ENCODE measurements around the gene PEA15. TPM values are rescaled to one million over a fixed set of nuclear protein-coding genes. Genes with fewer than 3 reads are reported as not detected.

PEA15 gene
- total and polyA plus RNA-seq, 9 of the 15 experiments (the other 6 are each of a cell fraction or from before 2014, with no cell fraction given): 8.2 to 175 (median 35.4) TPM

DNA sequence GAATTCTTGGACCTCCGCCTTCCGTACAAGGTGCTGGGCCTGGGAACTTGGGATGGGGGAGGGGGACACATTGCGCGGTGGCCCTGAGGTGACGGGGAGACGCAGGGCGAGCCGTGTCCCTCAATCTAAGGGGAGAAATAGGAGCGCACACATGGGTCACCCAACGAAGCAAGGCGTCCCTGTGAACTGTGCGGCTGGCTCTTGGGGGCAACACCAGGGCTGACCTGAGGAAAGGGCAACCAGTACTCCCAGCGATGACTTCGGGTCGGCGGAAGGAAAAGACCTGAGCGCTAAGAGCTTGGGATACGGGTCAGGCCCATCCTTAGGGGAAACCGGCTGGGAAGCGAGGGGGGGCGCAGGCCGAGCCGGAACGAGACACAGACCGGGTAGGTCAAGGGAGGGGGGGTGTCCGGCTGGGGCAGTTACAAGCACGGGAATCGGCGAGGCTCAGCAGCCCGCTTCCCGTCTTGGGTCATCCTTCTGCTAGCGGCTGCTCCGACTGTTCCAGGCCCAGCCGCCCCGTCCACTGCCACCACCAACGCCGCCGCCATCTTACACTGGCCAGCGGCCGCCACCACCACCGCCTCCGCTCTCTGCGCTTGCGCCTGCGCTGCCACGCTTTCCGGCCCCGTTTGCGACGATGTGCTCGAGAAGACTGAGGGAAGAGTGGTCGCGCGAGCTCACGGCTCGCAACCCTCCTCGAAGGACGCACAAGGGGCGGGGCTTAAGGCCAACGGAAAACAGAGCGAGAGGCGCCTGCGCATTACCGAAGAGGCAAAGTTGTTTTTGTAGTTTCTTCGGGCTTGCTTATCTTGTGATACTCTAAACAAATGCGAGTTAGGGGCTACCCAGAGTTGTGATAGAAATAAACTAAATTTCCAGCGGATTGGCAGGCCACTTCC, 57.0 kb downstream of the PEA15 start, which contains the start of gene DCAF8 (continued):
- no peak for TF ChIP-seq MTA1 (IDR thresholded peaks at IDR 0.05; ENCODE audit: borderline replicate concordance)
- TF ChIP-seq, protein P1, sequence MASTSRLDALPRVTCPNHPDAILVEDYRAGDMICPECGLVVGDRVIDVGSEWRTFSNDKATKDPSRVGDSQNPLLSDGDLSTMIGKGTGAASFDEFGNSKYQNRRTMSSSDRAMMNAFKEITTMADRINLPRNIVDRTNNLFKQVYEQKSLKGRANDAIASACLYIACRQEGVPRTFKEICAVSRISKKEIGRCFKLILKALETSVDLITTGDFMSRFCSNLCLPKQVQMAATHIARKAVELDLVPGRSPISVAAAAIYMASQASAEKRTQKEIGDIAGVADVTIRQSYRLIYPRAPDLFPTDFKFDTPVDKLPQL (IDR thresholded peaks at IDR 0.05; ENCODE audit: extremely low read depth, insufficient read length): no peak
- no peak for TF ChIP-seq SRSF3 (IDR thresholded peaks at IDR 0.05; ENCODE audit: insufficient read depth, low read length)
- TF ChIP-seq, protein P2, sequence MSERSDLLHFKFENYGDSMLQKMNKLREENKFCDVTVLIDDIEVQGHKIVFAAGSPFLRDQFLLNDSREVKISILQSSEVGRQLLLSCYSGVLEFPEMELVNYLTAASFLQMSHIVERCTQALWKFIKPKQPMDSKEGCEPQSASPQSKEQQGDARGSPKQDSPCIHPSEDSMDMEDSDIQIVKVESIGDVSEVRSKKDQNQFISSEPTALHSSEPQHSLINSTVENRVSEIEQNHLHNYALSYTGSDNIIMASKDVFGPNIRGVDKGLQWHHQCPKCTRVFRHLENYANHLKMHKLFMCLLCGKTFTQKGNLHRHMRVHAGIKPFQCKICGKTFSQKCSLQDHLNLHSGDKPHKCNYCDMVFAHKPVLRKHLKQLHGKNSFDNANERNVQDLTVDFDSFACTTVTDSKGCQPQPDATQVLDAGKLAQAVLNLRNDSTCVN (CRISPR knock-in tag; IDR thresholded peaks at IDR 0.05): peak; percentile 46; the same call in 1 of the 2 replicates
- TF ChIP-seq FOXJ2 (tag; IDR thresholded peaks at IDR 0.05): peak; percentile 73; the same call in 1 of the 2 replicates
- TF ChIP-seq HLTF (IDR thresholded peaks at IDR 0.05): peak; percentile 80; the same call in 1 of the 2 replicates
- peak in 1 of 2 experiments; percentile 7; a peak in 1 of 4 replicates for TF ChIP-seq RCOR1 (IDR thresholded peaks at IDR 0.05; ENCODE audit: borderline replicate concordance in 1 of 2, low read depth in 2 of 2, low read length in 2 of 2)
- TF ChIP-seq, protein P3, sequence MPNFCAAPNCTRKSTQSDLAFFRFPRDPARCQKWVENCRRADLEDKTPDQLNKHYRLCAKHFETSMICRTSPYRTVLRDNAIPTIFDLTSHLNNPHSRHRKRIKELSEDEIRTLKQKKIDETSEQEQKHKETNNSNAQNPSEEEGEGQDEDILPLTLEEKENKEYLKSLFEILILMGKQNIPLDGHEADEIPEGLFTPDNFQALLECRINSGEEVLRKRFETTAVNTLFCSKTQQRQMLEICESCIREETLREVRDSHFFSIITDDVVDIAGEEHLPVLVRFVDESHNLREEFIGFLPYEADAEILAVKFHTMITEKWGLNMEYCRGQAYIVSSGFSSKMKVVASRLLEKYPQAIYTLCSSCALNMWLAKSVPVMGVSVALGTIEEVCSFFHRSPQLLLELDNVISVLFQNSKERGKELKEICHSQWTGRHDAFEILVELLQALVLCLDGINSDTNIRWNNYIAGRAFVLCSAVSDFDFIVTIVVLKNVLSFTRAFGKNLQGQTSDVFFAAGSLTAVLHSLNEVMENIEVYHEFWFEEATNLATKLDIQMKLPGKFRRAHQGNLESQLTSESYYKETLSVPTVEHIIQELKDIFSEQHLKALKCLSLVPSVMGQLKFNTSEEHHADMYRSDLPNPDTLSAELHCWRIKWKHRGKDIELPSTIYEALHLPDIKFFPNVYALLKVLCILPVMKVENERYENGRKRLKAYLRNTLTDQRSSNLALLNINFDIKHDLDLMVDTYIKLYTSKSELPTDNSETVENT (CRISPR knock-in tag; IDR thresholded peaks at IDR 0.05): peak; percentile 96
- TF ChIP-seq HIVEP1 (CRISPR knock-in tag; IDR thresholded peaks at IDR 0.05): no peak
- no peak for TF ChIP-seq TCF7L2 (IDR thresholded peaks at IDR 0.05; ENCODE audit: low read depth, low read length)
- TF ChIP-seq SMARCC2 (IDR thresholded peaks at IDR 0.05; ENCODE audit: low read depth): no peak
- TF ChIP-seq, protein P4, sequence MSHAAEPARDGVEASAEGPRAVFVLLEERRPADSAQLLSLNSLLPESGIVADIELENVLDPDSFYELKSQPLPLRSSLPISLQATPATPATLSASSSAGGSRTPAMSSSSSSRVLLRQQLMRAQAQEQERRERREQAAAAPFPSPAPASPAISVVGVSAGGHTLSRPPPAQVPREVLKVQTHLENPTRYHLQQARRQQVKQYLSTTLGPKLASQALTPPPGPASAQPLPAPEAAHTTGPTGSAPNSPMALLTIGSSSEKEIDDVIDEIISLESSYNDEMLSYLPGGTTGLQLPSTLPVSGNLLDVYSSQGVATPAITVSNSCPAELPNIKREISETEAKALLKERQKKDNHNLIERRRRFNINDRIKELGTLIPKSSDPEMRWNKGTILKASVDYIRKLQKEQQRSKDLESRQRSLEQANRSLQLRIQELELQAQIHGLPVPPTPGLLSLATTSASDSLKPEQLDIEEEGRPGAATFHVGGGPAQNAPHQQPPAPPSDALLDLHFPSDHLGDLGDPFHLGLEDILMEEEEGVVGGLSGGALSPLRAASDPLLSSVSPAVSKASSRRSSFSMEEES (CRISPR knock-in tag; IDR thresholded peaks at IDR 0.05): no peak
- TF ChIP-seq, protein P5, sequence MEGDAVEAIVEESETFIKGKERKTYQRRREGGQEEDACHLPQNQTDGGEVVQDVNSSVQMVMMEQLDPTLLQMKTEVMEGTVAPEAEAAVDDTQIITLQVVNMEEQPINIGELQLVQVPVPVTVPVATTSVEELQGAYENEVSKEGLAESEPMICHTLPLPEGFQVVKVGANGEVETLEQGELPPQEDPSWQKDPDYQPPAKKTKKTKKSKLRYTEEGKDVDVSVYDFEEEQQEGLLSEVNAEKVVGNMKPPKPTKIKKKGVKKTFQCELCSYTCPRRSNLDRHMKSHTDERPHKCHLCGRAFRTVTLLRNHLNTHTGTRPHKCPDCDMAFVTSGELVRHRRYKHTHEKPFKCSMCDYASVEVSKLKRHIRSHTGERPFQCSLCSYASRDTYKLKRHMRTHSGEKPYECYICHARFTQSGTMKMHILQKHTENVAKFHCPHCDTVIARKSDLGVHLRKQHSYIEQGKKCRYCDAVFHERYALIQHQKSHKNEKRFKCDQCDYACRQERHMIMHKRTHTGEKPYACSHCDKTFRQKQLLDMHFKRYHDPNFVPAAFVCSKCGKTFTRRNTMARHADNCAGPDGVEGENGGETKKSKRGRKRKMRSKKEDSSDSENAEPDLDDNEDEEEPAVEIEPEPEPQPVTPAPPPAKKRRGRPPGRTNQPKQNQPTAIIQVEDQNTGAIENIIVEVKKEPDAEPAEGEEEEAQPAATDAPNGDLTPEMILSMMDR (IDR thresholded peaks at IDR 0.05 in 2 of 3, conservative IDR thresholded peaks at IDR 0.05 in 1 of 3; ENCODE audit: insufficient read depth in 2 of 3, low read depth in 1 of 3, low read length in 3 of 3): no peak
- TF ChIP-seq, protein P6, sequence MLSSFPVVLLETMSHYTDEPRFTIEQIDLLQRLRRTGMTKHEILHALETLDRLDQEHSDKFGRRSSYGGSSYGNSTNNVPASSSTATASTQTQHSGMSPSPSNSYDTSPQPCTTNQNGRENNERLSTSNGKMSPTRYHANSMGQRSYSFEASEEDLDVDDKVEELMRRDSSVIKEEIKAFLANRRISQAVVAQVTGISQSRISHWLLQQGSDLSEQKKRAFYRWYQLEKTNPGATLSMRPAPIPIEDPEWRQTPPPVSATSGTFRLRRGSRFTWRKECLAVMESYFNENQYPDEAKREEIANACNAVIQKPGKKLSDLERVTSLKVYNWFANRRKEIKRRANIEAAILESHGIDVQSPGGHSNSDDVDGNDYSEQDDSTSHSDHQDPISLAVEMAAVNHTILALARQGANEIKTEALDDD (IDR thresholded peaks at IDR 0.05): no peak
- TF ChIP-seq NFYB (IDR thresholded peaks at IDR 0.05; ENCODE audit: extremely low read depth, insufficient read length): no peak
- no peak for TF ChIP-seq ZNF79 (CRISPR knock-in tag; IDR thresholded peaks at IDR 0.05; ENCODE audit: low read depth)
- no peak for TF ChIP-seq HNRNPUL1 (IDR thresholded peaks at IDR 0.05; ENCODE audit: low read length)
- no peak for TF ChIP-seq CBFA2T3 (IDR thresholded peaks at IDR 0.05)
